Omental fat pad (tissue), 4 donors: ENCODE results near the gene RFPL1. TPM values are rescaled to one million over a fixed set of nuclear protein-coding genes. Genes with fewer than 3 reads are reported as not detected.

ENCODE experiments used
- ATAC-seq: fragments of 150-250 bp; one replicate; pipeline ENCODE4 v1.9.1; 2016; ENCODE audit warnings: mild to moderate bottlenecking, moderate library complexity; ENCODE audit not compliant: low FRiP score
- DNase-seq: peaks from one replicate; pipeline ENCODE4 v3.0.0-alpha.2; 2019; ENCODE audit warnings: low spot score
- CTCF ChIP-seq, 3 donors: fragments of 450-650 bp; IDR thresholded peaks; one replicate each; pipeline ENCODE4 v1.5.1; 2016 to 2017; ENCODE audit warnings: antibody characterized with exemption in 3 of 3, mild to moderate bottlenecking in 3 of 3, moderate library complexity in 2 of 3
- total RNA-seq, 4 donors: library from RNA; depleted of rRNA; stranded (reverse); fragments of >200 nt; gene quantifications; one replicate each; pipeline ENCODE4 v1.1.0, GENCODE V29; 2016

RFPL1 gene
- total RNA-seq, 4 donors from 2014 or later = not detected

- TF ChIP-seq CTCF (IDR thresholded peaks at IDR 0.05) = no peak
- ATAC-seq (no peak), DNase-seq (no peak)
These were observed 11.1 kb upstream of the RFPL1 start for GRCh38 chr22:29427176-29427760.

GRCh38 chr22:29431986-29432385, 6.4 kb upstream of the RFPL1 start:
- no peak for TF ChIP-seq CTCF (IDR thresholded peaks at IDR 0.05)
- no peak for ATAC-seq
- DNase-seq = no peak

GRCh38 chr22:29433856-29434255, 4.5 kb upstream of the RFPL1 start:
- no peak for DNase-seq
- TF ChIP-seq CTCF (IDR thresholded peaks at IDR 0.05) = no peak
- no peak for ATAC-seq

- TF ChIP-seq CTCF (IDR thresholded peaks at IDR 0.05) = no peak
- no peak for ATAC-seq
- DNase-seq = no peak
These were observed 4.1 kb upstream of the RFPL1 start for GRCh38 chr22:29434288-29434687.

GRCh38 chr22:29435236-29436136, 2.9 kb upstream of the RFPL1 start:
- ATAC-seq (no peak), DNase-seq (no peak)
- TF ChIP-seq CTCF (IDR thresholded peaks at IDR 0.05) = no peak

GRCh38 chr22:29442976-29443375, 4.6 kb downstream of the RFPL1 start:
- ATAC-seq (no peak), DNase-seq (no peak)
- TF ChIP-seq CTCF (IDR thresholded peaks at IDR 0.05) = no peak

GRCh38 chr22:29443452-29443851, 5.1 kb downstream of the RFPL1 start:
- ATAC-seq (no peak), DNase-seq (no peak)
- TF ChIP-seq CTCF (IDR thresholded peaks at IDR 0.05) = no peak
